ENCODE results near the gene SPAG5. TPM values are rescaled to one million over a fixed set of nuclear protein-coding genes. Genes with fewer than 3 reads are reported as not detected.

SPAG5 gene
- total RNA-seq, 3 donors from 2014 or later = 7.2 to 30.3 (median 15.1) TPM

DNA sequence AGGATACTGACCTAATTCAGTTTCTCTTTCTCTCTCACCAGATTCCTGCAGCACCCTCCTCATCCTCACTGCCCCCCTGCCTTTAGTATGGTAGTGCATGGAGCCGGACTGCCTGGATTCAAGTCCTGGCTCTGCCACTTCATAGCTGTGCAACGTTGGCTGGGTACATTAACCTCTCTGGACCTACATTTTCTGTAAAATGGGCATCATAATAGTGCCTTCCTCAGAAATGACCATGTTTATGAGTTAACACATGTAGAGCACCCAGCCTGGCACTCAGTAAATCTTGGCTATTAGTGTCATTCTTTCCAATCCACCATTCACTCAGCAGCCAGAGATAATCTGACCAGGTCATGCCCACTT is 53.7 kb downstream of the SPAG5 start:
- peak in 1 of 3 donors; percentile 4 for DNase-seq
- H3K36me3 ChIP-seq (ENCODE audit: low read depth) = no peaks in the 10 kb centered on the region
- H3K9me3 ChIP-seq = no peaks in the 10 kb centered on the region
- intact Hi-C loops (cut with DNase I, micrococcal nuclease) = loop anchor here in 1 of 2 donors (5.0 kb wide), 1 partner anchor 48 kb away; no protein-coding TSS in a partner anchor
- TF ChIP-seq, protein P1, sequence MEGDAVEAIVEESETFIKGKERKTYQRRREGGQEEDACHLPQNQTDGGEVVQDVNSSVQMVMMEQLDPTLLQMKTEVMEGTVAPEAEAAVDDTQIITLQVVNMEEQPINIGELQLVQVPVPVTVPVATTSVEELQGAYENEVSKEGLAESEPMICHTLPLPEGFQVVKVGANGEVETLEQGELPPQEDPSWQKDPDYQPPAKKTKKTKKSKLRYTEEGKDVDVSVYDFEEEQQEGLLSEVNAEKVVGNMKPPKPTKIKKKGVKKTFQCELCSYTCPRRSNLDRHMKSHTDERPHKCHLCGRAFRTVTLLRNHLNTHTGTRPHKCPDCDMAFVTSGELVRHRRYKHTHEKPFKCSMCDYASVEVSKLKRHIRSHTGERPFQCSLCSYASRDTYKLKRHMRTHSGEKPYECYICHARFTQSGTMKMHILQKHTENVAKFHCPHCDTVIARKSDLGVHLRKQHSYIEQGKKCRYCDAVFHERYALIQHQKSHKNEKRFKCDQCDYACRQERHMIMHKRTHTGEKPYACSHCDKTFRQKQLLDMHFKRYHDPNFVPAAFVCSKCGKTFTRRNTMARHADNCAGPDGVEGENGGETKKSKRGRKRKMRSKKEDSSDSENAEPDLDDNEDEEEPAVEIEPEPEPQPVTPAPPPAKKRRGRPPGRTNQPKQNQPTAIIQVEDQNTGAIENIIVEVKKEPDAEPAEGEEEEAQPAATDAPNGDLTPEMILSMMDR (IDR thresholded peaks at IDR 0.05) = no peak
- no peak overlapping the region for H3K4me3 ChIP-seq
- ATAC-seq = no peak
- H3K4me1 ChIP-seq (ENCODE audit: low read depth) = peaks cover 7% of the 10 kb centered on the region

DNA sequence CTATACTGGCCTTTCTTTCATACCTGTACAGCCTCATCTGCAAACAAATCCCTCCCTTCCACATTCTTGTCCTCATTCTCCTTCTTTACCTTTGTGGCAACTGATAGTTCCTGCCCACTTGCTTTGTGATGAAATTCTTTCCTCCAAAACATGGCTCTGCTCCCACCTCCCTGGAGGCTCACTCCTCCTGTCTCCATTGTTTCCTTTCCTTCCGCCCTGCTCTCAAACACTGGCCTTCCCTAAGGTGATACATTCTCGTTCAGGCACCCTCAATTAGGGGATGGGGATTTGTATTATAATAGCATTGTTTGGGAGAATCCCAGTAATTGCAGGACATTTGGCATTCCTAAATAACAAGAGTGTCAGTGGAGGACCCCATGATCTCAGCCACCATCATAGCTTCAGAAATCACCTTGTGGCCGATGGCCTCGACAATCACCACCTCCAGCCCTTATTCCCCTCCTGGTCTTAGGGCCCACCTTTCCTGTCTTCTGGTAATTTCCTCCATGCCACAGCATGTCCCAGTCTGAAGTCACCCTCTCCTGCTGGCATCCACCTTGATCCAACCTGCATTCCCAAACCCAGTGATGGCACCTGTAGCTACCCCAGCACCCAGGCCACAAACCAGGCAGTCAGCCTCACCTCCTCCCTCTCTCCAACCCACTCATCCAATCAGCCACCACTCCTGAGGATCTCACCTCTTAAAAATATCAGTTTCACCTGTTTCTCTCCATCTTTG is 54.3 kb downstream of the SPAG5 start:
- DNase-seq (peak in 1 of 3 donors; percentile 10), ATAC-seq (no peak)
- Histone ChIP-seq H3K4me1 (ENCODE audit: low read depth) (peaks cover 6% of the 10 kb centered on the region), H3K4me3 (no peak overlapping the region), H3K36me3 (ENCODE audit: low read depth) (no peaks in the 10 kb centered on the region), H3K9me3 (no peaks in the 10 kb centered on the region)
- intact Hi-C loops (cut with DNase I, micrococcal nuclease) = loop anchor here in 1 of 2 donors (5.0 kb wide), 1 partner anchor 47 kb away; no protein-coding TSS in a partner anchor
- TF ChIP-seq, protein P1 (IDR thresholded peaks at IDR 0.05) = no peak

DNA sequence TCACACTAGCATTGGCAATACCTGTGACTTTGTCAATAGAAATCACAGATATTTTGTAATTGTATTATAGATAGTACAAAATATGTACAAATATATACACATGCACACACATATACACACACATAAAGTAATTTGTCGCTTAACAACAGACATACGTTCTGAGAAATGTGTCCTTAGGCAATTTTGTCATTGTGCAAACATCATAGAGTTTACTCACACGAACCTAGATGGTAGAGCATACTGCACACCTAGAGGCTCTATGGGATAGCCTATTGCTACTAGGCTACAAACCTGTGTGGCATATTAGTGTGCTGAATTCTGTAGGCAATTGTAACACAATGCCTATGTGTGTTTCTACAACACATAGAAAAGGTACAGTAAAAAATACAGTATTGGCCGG is 57.4 kb downstream of the SPAG5 start:
- no peak overlapping the region for H3K4me3 ChIP-seq
- H3K9me3 ChIP-seq = no peaks in the 10 kb centered on the region
- no peak for DNase-seq
- H3K36me3 ChIP-seq (ENCODE audit: low read depth) = no peaks in the 10 kb centered on the region
- ATAC-seq = no peak
- H3K4me1 ChIP-seq (ENCODE audit: low read depth) = peaks cover under 1% of the 10 kb centered on the region
- TF ChIP-seq, protein P1 (IDR thresholded peaks at IDR 0.05) = no peak
- intact Hi-C loops (cut with DNase I, micrococcal nuclease) = no loop called here

DNA sequence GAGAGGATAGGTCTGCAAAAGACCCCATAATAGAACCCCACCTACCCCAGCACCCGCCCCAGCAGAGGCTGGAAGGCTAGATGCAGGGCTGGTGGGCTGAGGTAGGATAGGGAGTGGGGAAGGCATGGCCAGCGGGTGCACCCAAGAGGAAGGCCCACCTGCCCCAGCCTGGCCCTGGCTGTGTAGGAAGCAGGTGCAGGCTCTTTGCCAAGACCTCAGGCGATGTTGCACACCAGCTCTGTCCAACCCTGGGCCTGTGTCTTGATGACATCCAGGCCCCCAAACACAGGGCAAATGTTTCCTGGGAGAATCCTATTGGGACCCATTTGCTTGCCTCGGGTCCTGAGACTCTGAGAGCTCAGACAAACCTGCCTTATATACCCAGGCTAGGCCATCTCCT is 58.6 kb downstream of the SPAG5 start:
- Histone ChIP-seq H3K4me1 (ENCODE audit: low read depth) (peaks cover 7% of the 10 kb centered on the region), H3K4me3 (no peak overlapping the region), H3K9me3 (no peaks in the 10 kb centered on the region), H3K36me3 (ENCODE audit: low read depth) (no peaks in the 10 kb centered on the region)
- DNase-seq = peak in 2 of 3 donors; percentile 11 to 20
- intact Hi-C loops (cut with DNase I, micrococcal nuclease) = no loop called here
- TF ChIP-seq, protein P1 (IDR thresholded peaks at IDR 0.05) = no peak
- no peak for ATAC-seq

DNA sequence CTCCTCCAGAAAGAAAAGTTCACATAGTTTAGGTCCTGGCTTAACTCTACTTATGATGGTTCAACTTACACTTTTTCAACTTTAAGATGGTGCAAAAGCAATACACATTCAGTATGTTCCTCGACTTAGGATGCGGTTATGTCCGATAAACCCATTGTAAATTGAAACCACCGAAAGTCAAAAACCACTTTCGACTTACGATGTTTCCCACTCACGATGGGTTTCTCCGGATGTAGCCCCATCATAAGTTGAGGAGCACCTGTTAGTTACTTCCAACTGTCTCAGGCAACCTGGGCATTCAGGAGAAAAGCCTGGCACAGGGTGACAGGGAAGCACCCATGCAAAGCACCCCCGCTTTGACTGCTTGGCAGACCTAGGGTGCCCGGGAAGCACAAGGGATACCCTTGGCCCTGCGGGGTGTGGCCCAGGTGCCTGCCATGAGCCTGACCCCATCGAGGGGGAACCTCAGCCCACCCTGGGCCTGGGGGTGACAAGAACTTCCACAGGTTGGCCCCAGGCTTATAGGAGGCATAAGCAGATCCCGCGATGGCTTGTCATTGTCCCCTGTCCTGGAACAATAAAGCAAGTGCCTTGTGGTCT is 60.4 kb downstream of the SPAG5 start:
- ATAC-seq = no peak
- Histone ChIP-seq H3K4me1 (ENCODE audit: low read depth) (peaks cover 7% of the 10 kb centered on the region), H3K4me3 (no peak overlapping the region), H3K9me3 (no peaks in the 10 kb centered on the region), H3K36me3 (ENCODE audit: low read depth) (no peaks in the 10 kb centered on the region)
- intact Hi-C loops (cut with DNase I, micrococcal nuclease) = loop anchor here in 1 of 2 donors (5.0 kb wide), 1 partner anchor 41 kb away; no protein-coding TSS in a partner anchor
- TF ChIP-seq, protein P1 (IDR thresholded peaks at IDR 0.05) = no peak
- peak in 1 of 3 donors; percentile 25 for DNase-seq

Measured in mucosa of descending colon (tissue), 3 donors.